Measurements from ENCODE around the gene MMEL1.

- TF ChIP-seq EZH2 (IDR thresholded peaks at IDR 0.05; ENCODE audit: borderline replicate concordance, insufficient read depth, low read depth, low read length, poor library complexity, severe bottlenecking) (no peak), CTCF (IDR thresholded peaks at IDR 0.05) (no peak)
Observed at GRCh38 chr1:2594001-2594640, 38.7 kb downstream of the MMEL1 start.

Measured in B cell (primary cell).